Muscle of arm (tissue), 12 donors: ENCODE data around the gene WNT2. TPM values are rescaled to one million over a fixed set of nuclear protein-coding genes. Genes with fewer than 3 reads are reported as not detected.
"Not testable (repeated sequence)": the region's sequence is repeated elsewhere in the genome, so short reads cannot be mapped to it uniquely, and the experiment has no call there.

ENCODE experiments used
- DNase-seq: peaks from one replicate; pipeline ENCODE4 v3.0.0-alpha.2; 2013
- polyA plus RNA-seq, 12 donors: library from polyadenylated mRNA; unstranded; fragments of 120-200 nt; gene quantifications; one replicate each; pipeline ENCODE4 v1.2.1, GENCODE V29; 2013; ENCODE audit not compliant: insufficient read length in 12 of 12

The WNT2 gene
- polyA plus RNA-seq, 12 donors: 1.1 to 14.8 (median 2.2) TPM; not detected in 2

DNA sequence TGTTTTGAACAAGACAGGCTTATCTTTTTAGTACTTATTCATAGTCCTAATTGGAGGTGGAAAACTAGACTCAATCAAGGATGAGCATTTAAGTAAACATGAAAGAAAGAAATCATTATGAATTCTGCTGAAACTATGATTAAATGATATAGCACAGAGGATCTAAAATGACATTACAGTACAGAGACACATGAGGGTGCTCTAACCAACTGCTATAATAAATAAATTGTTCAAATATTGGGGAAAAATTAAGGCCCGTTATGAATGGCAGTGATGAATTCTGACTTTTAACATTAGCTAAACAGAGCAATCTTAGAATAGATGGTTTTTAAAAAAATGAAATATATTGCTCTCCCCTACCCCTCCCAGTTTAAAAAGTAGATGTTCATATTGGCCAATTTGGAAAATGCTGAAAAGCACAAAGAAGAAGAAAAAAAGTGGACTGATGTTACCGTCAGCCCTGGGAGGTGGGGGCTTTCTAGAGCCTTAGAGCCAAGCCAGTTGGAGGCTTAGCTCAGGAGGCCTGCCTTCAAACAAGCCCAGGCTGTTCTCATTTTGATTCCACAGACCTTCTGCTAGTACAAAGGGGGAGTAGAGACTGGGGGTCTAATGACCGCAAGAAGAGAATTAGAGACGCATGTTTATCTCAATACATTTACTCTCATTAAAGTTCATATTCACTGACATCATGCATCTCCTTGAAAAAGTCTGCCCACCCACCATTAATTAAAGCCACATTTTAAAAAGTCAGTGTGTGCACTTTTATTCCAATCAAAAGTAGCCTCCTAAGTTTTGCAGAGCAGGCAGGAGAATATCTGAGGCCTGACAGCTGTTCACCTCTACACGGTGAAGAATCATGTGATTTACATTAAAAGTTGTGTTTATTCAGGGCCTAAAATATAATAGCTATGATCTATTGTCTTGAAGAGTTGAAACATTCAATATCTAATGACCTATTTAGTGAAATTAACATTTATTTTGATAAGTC lies 10.0 kb downstream of the WNT2 start:
- no peak for DNase-seq

DNA sequence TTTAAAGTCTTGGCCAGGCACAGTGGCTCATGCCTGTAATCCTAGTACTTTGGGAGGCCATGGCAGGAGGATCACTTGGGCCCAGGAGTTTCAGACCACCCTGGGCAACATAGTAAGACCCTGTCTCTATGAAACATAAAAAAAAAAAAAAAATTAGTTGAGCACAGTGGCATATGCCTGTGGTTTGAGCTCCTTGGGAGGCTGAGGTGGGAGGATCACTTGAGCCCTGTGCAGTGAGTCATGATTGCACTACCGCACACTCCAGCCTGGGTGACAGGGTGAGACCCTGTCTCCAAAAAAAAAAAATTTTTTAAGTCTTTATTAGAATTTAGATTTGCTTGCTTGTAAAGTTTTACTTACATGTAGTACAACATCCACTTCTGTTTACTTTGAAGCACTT lies 14.0 kb downstream of the WNT2 start:
- no peak for DNase-seq

DNA sequence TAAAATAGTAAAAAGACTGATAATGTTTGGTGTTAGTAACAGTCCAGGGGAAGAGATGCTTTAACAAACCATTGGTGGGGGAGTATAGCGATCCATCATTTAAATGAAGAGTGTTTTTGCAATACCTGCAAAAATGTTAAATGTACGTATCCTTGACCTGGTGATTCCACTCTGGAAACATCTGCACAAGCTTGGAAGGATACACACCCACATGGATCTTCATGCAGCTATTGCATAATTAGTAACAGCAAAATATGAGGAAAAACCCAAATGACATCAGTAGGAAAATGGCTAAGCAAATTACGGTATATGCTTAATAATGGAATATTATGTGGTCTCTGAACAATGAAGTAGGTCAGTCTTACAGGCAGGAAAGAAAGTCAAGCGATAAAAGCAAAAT lies 20.5 kb downstream of the WNT2 start:
- no peak for DNase-seq

DNA sequence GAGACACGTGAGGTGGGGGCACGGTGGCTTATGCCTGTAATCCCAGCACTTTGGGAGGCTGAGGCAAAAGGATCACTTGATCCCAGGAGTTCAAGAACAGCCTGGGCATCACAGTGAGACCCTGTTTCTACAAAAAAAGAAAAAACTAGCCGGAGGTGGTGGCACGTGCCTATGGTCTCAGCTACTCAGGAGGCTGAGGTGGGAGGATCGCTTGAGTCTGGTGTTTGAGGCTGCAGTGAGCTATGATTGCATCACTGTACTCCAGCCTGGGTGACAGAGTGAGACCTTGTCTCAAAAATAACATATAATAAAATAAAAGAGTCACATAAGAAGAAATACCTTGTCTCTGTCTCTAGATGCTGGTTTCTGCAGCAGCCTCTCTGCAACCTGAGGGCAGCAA lies 22.4 kb downstream of the WNT2 start:
- DNase-seq: not testable (repeated sequence)

DNA sequence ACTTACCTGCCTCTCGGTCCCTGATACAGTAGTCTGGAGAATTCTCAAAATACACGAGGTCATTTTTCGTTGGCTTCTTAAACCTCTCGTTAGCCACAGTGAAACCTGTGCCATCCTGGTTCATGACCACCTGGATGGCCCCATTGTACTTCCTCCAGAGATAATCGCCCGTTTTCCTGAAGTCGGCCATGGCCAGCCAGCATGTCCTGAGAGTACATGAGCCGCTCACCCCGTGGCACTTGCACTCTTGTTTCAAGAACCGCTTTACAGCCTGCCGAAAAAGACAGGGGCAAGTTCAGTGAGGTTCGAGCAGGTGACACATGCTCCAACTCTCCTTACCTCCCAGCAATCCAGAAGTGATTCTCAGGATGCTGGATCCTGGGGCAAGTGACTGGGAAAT lies 25.3 kb downstream of the WNT2 start:
- no peak for DNase-seq

GRCh38 chr7:117296066-117296465 lies 26.8 kb downstream of the WNT2 start:
- DNase-seq: no peak

GRCh38 chr7:117285826-117286225 lies 37.0 kb downstream of the WNT2 start:
- DNase-seq: no peak

- DNase-seq: no peak
Observed at GRCh38 chr7:117284692-117285091, 38.2 kb downstream of the WNT2 start.

- DNase-seq: no peak
Observed at GRCh38 chr7:117283779-117284178, 39.1 kb downstream of the WNT2 start.

- DNase-seq: no peak
Observed at GRCh38 chr7:117283371-117283770, 39.5 kb downstream of the WNT2 start.

DNA sequence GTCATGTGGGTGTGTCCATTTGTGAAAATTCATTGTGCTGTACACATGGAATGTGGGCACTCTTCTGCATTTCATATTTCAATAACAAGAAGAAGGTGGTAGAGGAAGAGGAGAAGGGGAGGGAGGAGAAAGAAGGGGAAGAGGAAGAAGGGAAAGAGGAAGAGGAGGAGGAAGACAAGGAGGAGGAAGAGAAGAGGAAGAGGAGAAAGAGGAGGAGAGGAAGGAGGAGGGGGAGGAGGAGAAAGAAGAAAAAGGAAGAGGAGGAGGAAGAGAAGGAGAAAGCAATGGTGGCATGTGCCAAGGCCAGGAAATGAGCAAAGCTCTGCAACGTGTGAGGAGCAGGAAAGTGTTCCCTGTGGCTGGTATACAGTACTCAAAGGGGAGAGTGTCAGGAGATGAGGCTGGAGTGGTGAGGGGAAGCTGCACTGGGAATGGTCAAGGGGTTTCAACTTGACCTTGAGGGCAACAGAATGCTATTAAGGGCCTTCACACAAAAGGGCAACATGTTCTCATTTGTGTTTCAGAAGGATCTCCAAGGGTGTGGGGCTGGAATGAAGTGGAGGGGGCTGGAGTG lies 40.5 kb downstream of the WNT2 start:
- no peak for DNase-seq

- DNase-seq: no peak
Observed at GRCh38 chr7:117281562-117281961, 41.3 kb downstream of the WNT2 start.

DNA sequence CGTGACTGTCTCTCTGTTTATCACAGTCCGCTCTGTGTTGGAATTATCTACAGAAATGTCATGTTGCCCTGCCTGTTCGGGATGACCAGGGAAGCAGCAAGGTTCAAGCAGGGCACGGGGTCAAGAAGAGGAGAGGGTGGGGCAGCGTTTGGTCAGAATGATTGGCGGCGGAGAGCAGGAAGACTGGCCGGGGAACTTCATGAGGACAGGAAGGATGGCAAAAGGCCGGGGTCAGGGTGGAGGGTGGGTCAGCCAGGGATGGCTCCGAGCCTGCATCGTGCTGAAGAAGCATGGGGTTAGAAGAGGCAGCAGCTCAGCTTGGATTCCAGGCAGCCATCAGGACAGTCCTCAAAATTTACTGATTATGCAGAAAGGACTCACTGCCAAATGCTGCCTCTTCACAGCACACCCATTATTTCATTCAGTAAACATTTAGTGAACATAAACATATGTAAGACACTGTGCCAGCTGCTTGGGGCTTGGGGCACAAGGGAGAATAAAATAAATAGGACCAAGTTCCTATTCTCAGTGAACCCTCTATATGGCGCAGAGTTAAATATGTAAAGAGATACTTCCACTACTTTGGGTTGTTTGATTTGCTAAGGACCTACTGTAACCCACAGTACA lies 42.8 kb downstream of the WNT2 start:
- DNase-seq: no peak

DNA sequence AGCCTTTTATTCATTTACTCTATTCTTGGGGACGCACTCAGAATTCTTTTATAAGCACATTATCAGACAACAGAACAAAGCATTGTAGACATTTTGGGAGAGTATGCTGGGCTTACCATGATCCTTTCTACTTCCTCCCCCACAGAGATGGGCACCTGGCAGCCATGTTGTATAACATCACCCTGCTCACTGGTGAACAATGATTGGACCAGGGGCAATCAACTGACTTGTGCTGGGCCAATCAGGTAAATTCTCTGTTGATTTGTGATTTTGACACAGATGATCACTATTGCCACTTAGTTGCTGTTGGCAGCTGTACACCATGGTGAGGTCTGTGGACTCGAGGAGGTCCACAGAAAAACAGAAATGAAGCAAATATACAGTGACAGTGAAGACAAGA lies 43.7 kb downstream of the WNT2 start:
- no peak for DNase-seq

DNA sequence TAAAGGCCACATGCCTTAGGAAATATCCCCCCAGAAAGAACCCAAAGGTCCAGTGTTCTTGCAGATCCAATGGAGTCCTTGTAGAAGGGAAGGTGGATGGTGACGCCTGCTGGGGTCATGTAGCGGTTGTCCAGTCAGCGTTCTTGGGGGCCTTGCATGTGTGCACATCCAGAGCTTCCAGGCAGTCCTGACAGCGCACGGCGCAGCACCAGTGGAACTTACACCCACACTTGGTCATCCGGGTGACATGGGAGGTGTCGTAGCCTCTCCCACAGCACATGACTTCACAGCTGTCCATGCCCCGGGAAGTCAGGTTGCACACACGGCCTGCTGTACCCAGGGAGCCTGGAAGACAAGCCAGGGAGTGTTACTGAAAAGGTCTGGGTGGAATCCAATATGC lies 44.8 kb downstream of the WNT2 start:
- no peak for DNase-seq

- no peak for DNase-seq
Observed at GRCh38 chr7:117277576-117277975, 45.3 kb downstream of the WNT2 start.

- no peak for DNase-seq
Observed at GRCh38 chr7:117274951-117275350, 47.9 kb downstream of the WNT2 start.

GRCh38 chr7:117273814-117274225 lies 49.0 kb downstream of the WNT2 start:
- no peak for DNase-seq

DNA sequence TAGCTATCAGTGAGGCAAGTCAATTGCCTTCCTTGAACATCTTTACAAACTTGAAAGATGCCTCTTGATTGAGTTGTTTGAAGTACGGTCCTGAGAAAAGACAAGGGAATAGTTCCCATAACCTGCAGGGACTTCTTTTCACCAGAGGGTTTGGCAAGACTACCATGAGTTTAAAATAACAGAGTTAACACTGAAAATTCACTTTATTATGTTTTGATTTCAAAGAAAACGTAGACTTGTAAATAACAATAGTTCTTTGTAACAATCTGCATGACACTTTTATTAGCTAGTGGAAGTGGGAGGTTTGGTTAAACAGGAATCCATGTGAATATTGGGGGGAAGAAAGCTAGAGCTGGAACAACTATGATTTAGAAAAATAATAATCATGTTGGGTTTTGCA lies 49.5 kb downstream of the WNT2 start:
- no peak for DNase-seq

- no peak for DNase-seq
Observed at GRCh38 chr7:117272017-117272759, 50.7 kb downstream of the WNT2 start.

- DNase-seq: no peak
Observed at GRCh38 chr7:117271566-117271965, 51.3 kb downstream of the WNT2 start.

DNA sequence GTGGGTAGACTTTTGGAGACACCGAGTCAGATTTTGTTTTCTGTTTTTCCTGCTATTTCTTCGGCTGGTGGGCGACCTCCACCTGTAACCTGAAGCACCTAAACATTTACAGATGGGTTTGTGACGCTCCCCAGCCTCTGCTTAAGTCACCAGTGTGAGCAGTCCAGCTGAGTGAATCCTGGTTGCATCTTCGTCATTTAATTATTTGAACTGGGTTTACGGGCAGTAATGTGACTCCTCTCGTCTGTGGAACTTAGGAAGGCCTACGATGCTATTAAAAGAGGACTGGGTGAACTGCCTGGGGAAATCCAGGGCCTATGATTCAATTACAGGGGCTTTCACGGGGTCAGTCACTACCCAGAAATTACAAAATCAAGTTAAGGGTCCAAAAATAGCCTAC lies 52.5 kb downstream of the WNT2 start:
- DNase-seq: no peak
